Lower leg skin (tissue), 3 donors: ENCODE data around the gene SULF2.

Experiments used
- CTCF ChIP-seq, 3 donors: fragments of 450-650 bp; IDR thresholded peaks; one replicate each; pipeline ENCODE4 v1.5.1; 2016; ENCODE audit warnings: antibody characterized with exemption in 3 of 3, mild to moderate bottlenecking in 3 of 3, moderate library complexity in 2 of 3
- POLR2A ChIP-seq, 2 donors: fragments of 450-650 bp; IDR thresholded peaks; one replicate each; pipeline ENCODE4 v1.6.1; 2016 to 2017; ENCODE audit warnings: antibody characterized with exemption in 2 of 2, mild to moderate bottlenecking in 1 of 2, moderate library complexity in 1 of 2

DNA sequence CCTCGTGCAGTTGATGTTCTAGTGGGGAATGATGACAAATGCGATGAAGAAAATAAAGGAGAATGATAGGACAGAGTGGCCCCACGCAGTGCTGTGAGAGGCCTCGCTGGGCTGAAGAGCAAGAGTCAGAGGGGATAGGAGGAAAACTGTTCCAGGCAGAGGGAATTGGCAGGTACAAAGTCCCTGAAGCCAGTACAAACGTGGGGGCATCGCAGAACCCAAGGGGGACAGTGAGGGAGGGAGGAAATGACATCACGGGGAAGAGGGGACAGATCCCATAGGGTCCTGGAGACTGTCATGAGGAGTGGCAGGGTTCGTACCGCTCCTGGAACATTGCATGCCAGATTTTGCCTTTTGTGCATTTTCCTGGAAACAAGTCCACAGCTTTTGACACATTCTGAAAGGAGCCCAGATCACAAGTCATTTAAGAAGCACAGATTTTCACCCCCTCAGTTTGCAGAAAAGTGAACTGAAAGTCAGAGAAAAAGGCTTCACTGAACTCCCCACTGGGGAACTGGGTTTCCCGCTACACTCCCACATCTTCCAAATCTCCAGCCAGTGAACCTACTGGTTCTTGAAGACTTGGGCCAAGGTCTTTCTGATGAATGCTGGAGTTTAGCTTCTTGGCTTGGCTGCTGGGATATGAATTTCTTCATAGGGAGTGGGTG is 77.0 kb downstream of the SULF2 start:
- TF ChIP-seq POLR2A (IDR thresholded peaks at IDR 0.05) (no peak), CTCF (IDR thresholded peaks at IDR 0.05) (no peak)
